ENCODE data around the gene IFNA21. TPM values are rescaled to one million over a fixed set of nuclear protein-coding genes. Genes with fewer than 3 reads are reported as not detected.

The IFNA21 gene
- total RNA-seq, 2 experiments from 2014 or later = not detected

GRCh38 chr9:21174671-21175070, 8.2 kb upstream of the IFNA21 start:
- H3K27ac ChIP-seq (ENCODE audit: low read depth in 1 of 2, low read length in 2 of 2) = no peak overlapping the region
- ATAC-seq (ENCODE audit: poor library complexity) (no peak), DNase-seq (no peak)
- no peaks in the 10 kb centered on the region for H3K36me3 ChIP-seq (ENCODE audit: insufficient read depth, low read length)
- Mint-ChIP-seq H3K9me3 (no peaks in the 10 kb centered on the region), H3K36me3 (ENCODE audit: low read depth) (no peaks in the 10 kb centered on the region), H3K4me3 (no peak overlapping the region), H3K27ac (no peak overlapping the region), H3K4me1 (ENCODE audit: low read depth) (no peaks in the 10 kb centered on the region), H3K27me3 (no peaks in the 10 kb centered on the region)
- no peaks in the 10 kb centered on the region for H3K9me3 ChIP-seq (ENCODE audit: control insufficient read depth in 1 of 2, insufficient read depth in 1 of 2, low read length in 2 of 2)
- no peaks in the 10 kb centered on the region for H3K4me1 ChIP-seq (ENCODE audit: insufficient read depth, low read length)
- CTCF ChIA-PET = interaction anchor here (1.3 kb wide), 1 partner anchor 8 kb away, joined by 6 read pairs; no protein-coding TSS in a partner anchor
- POLR2A ChIA-PET = no interaction called here
- H3K4me3 ChIP-seq (ENCODE audit: low read length) = no peak overlapping the region
- TF ChIP-seq CTCF (IDR thresholded peaks at IDR 0.05) = no peak
- no peaks in the 10 kb centered on the region for H3K27me3 ChIP-seq (ENCODE audit: control insufficient read depth in 1 of 2, insufficient read depth in 2 of 2, low read length in 2 of 2)
- intact Hi-C loops (cut with DNase I, micrococcal nuclease) = no loop called here

GRCh38 chr9:21172156-21172555, 5.7 kb upstream of the IFNA21 start:
- CTCF ChIA-PET = no interaction called here

GRCh38 chr9:21171351-21171750, 4.9 kb upstream of the IFNA21 start:
- DNase-seq (no peak), ATAC-seq (ENCODE audit: poor library complexity) (no peak)
- H3K27ac ChIP-seq (ENCODE audit: low read depth in 1 of 2, low read length in 2 of 2) = no peak overlapping the region
- H3K27ac Mint-ChIP-seq = no peak overlapping the region
- H3K9me3 Mint-ChIP-seq = no peaks in the 10 kb centered on the region
- TF ChIP-seq CTCF (IDR thresholded peaks at IDR 0.05) = no peak
- no peaks in the 10 kb centered on the region for H3K4me1 Mint-ChIP-seq (ENCODE audit: low read depth)
- no peak overlapping the region for H3K4me3 ChIP-seq (ENCODE audit: low read length)
- ChIA-PET POLR2A (no interaction called here), CTCF (no interaction called here)
- no peaks in the 10 kb centered on the region for H3K9me3 ChIP-seq (ENCODE audit: control insufficient read depth in 1 of 2, insufficient read depth in 1 of 2, low read length in 2 of 2)
- intact Hi-C loops (cut with DNase I, micrococcal nuclease) = no loop called here
- no peaks in the 10 kb centered on the region for H3K36me3 ChIP-seq (ENCODE audit: insufficient read depth, low read length)
- H3K27me3 Mint-ChIP-seq = peaks cover 6% of the 10 kb centered on the region
- H3K36me3 Mint-ChIP-seq (ENCODE audit: low read depth) = no peaks in the 10 kb centered on the region
- H3K4me1 ChIP-seq (ENCODE audit: insufficient read depth, low read length) = no peaks in the 10 kb centered on the region
- no peak overlapping the region for H3K4me3 Mint-ChIP-seq
- no peaks in the 10 kb centered on the region for H3K27me3 ChIP-seq (ENCODE audit: control insufficient read depth in 1 of 2, insufficient read depth in 2 of 2, low read length in 2 of 2)

More at GRCh38 chr9:21172156-21172555, 5.7 kb upstream of the IFNA21 start:
- Histone ChIP-seq H3K27me3 (ENCODE audit: control insufficient read depth in 1 of 2, insufficient read depth in 2 of 2, low read length in 2 of 2) (no peaks in the 10 kb centered on the region), H3K4me1 (ENCODE audit: insufficient read depth, low read length) (no peaks in the 10 kb centered on the region), H3K4me3 (ENCODE audit: low read length) (no peak overlapping the region), H3K27ac (ENCODE audit: low read depth in 1 of 2, low read length in 2 of 2) (no peak overlapping the region), H3K36me3 (ENCODE audit: insufficient read depth, low read length) (no peaks in the 10 kb centered on the region), H3K9me3 (ENCODE audit: control insufficient read depth in 1 of 2, insufficient read depth in 1 of 2, low read length in 2 of 2) (no peaks in the 10 kb centered on the region)
- ATAC-seq (ENCODE audit: poor library complexity) (no peak), DNase-seq (no peak)
- Mint-ChIP-seq H3K27ac (no peak overlapping the region), H3K4me1 (ENCODE audit: low read depth) (no peaks in the 10 kb centered on the region), H3K9me3 (no peaks in the 10 kb centered on the region), H3K36me3 (ENCODE audit: low read depth) (no peaks in the 10 kb centered on the region), H3K4me3 (no peak overlapping the region), H3K27me3 (peaks cover 6% of the 10 kb centered on the region)
- no peak for TF ChIP-seq CTCF (IDR thresholded peaks at IDR 0.05)
- intact Hi-C loops (cut with DNase I, micrococcal nuclease) = no loop called here
- POLR2A ChIA-PET = no interaction called here

All from CD4-positive, alpha-beta T cell (primary cell).